ENCODE measurements around the gene AAMDC.

DNA sequence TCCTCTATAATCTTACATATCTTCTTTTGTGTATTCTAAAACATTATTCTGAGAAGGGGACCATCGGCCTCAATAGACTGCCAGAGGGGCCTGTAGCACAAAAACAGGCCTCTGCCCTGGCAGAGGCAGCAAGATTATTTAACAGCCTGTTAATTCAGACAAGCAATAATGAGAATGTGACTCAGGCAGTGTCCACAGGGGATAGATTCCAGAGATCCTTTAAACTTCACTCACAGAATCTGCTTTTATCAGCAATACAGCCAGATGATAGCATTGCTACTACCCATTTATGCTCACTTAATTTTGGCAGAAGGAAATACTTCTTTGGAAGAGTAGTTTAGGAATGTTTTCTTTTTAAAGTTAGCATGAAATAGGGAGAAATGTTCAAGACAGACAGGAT, 44.9 kb downstream of the AAMDC start:
- TF ChIP-seq CTCF (IDR thresholded peaks at IDR 0.05) (no peak), EZH2 (IDR thresholded peaks at IDR 0.05) (no peak), EZH2phosphoT487 (IDR thresholded peaks at IDR 0.05) (no peak)

Data from neural progenitor cell (in vitro differentiated cells).